ENCODE data around the gene MYO1E. TPM values are rescaled to one million over a fixed set of nuclear protein-coding genes. Genes with fewer than 3 reads are reported as not detected.

MYO1E gene
- total RNA-seq, 1 donor from 2014 or later, result 403 TPM

DNA sequence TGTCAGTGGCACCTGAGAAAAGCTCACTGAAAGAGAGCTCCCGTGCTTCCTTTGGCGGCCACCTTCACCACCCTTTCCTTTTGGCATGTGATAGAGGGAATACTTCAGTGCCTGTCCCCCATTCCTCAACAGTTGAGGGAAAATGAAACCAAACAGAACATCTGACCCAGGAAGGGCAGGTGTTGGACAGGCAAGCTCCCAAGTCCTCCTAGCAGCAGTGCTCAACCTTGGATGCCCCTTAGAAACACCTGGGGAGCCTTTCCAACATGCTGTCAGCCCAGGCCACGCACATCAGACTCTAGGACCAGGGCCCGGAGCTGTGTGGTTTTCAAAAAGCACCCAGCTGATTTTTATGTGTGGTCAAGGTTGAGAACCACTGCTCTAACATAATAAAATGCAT, 143.7 kb downstream of the MYO1E start:
- DNase-seq (ENCODE audit: low read depth), result no peak
- no peak for TF ChIP-seq CTCF (conservative IDR thresholded peaks at IDR 0.05; ENCODE audit: low read depth, low read length)
- no peak overlapping the region for H3K4me3 ChIP-seq (ENCODE audit: low read depth, low read length)

DNA sequence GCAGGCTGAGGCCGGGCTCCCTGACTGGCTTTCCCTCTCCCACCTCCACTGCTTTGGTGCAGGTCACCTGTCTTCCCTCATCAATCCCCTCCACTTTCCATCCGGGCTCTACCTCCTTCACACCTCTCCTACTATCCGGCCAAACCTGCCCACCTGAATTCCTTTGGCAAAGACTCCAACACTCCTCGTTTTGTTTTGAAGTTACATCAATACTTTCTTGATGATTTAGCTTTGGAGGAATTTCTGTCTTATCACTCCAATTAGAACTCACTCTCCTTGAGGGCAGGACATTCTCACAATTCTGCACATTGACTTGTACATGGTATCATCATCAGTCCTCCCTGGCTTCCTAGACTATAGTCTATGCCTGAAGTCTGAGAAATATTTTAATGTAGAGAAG, 145.7 kb downstream of the MYO1E start:
- no peak overlapping the region for H3K4me3 ChIP-seq (ENCODE audit: low read depth, low read length)
- no peak for DNase-seq (ENCODE audit: low read depth)
- no peak for TF ChIP-seq CTCF (conservative IDR thresholded peaks at IDR 0.05; ENCODE audit: low read depth, low read length)

DNA sequence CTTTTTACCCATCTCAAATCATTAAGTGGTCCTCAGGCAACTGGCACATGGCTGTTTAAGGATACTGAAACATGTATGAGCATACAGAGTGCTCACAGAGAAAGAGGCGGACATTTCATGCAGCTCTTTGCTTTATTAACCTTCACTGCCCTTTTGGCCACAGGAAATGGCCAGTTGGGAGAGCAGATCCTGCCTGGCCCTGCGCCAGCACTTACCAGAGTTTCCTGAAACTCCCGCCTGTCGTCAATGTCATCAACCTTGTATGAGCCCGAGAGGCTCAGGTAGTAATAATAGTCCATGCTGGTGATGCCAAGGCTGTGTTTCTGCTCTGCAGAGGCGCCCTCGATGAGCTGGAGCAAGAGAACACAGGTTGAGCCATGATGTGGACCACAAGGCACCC, 148.2 kb downstream of the MYO1E start:
- DNase-seq (ENCODE audit: low read depth), result no peak
- TF ChIP-seq CTCF (conservative IDR thresholded peaks at IDR 0.05; ENCODE audit: low read depth, low read length), result no peak
- H3K4me3 ChIP-seq (ENCODE audit: low read depth, low read length), result no peak overlapping the region

GRCh38 chr15:59223736-59224135, 148.9 kb downstream of the MYO1E start:
- DNase-seq (ENCODE audit: low read depth), result no peak

DNA sequence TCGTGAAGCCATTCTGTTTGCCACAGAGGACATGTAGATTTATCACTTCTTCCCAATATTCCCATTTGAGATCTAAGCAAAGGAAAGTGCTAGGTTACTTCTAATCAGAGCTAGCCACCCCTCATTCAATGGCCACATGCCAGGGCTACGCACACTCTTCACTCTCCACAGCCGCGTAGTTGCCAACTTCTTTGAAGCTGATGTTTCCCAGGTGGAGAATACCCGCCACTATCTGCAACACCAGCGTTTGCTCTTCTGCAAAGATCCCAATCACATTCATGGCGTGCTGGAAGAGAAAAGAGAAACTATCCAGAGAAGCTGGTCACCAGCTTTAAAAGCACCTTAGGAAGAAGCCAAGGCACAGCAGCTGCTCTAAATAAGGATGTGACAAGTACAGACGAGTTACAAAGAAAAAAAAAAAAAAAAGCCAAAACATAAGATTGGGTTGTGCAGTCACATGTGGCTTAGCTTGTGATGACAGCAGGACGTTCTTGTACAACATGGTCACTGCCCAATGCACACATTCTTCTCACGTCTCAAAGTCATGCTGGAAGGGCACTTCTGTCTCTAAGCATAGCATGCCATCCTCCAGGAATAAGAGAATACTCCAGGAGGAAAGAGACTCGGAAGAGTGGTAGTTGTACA, 149.6 kb downstream of the MYO1E start:
- TF ChIP-seq CTCF (conservative IDR thresholded peaks at IDR 0.05; ENCODE audit: low read depth, low read length), result no peak
- DNase-seq (ENCODE audit: low read depth), result no peak
- H3K4me3 ChIP-seq (ENCODE audit: low read depth, low read length), result no peak overlapping the region

More at GRCh38 chr15:59223736-59224135, 148.9 kb downstream of the MYO1E start:
- H3K4me3 ChIP-seq (ENCODE audit: low read depth, low read length), result no peak overlapping the region
- TF ChIP-seq CTCF (conservative IDR thresholded peaks at IDR 0.05; ENCODE audit: low read depth, low read length), result no peak

GRCh38 chr15:59221511-59222505, 150.9 kb downstream of the MYO1E start:
- no peak overlapping the region for H3K4me3 ChIP-seq (ENCODE audit: low read depth, low read length)
- DNase-seq (ENCODE audit: low read depth), result no peak
- TF ChIP-seq CTCF (conservative IDR thresholded peaks at IDR 0.05; ENCODE audit: low read depth, low read length), result no peak

Measured in epithelial cell of proximal tubule (primary cell).